ENCODE data around the gene CCDC191.

- TF ChIP-seq YY1 (IDR thresholded peaks at IDR 0.05; ENCODE audit: low read depth), result no peak
- no peak for TF ChIP-seq TAF1 (IDR thresholded peaks at IDR 0.05; ENCODE audit: low read depth)
- TF ChIP-seq FOXM1 (IDR thresholded peaks at IDR 0.05; ENCODE audit: borderline replicate concordance, low read depth), result no peak
- TF ChIP-seq TCF12 (IDR thresholded peaks at IDR 0.05; ENCODE audit: low read depth), result no peak
Measured at GRCh38 chr3:114022145-114022802, 34.1 kb downstream of the CCDC191 start.

Data from Ishikawa (cell line).